Measurements from ENCODE around the gene TRIP6. TPM values are rescaled to one million over a fixed set of nuclear protein-coding genes. Genes with fewer than 3 reads are reported as not detected.
"Not testable (repeated sequence)": the region's sequence is repeated elsewhere in the genome, so short reads cannot be mapped to it uniquely, and the experiment has no call there.

TRIP6 gene
- total RNA-seq, 1 experiment from 2014 or later, result 140 TPM

DNA sequence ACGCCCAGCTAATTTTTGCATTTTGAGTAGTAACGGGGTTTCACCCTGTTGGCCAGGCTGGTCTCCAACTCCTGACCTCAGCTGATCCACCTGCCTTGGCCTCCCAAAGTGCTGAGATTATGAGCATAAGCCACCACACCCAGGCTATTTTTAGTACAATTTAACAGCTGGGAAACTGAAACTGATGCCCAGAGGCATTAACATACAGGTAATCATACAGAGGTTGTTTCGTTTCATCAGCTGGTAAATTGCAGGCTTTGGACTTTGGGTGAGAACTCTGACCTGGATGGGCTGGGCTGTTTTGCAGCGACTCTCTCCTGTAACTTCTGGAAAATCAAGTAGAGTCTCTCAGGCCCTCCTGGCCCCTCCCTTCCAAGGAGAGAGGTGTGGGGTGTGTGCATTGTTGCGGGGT, 34.7 kb downstream of the TRIP6 start:
- no peak for DNase-seq (ENCODE audit: low spot score)
- intact Hi-C loops (cut with micrococcal nuclease; ENCODE audit: unreplicated experiment), result no loop called here
- Histone ChIP-seq H3K4me3 (ENCODE audit: low read depth, low read length, poor library complexity, severe bottlenecking) (no peak overlapping the region), H3K27me3 (replicated peaks; ENCODE audit: insufficient read depth, low read depth, low read length, poor library complexity) (no peaks in the 10 kb centered on the region), H3K36me3 (ENCODE audit: insufficient read depth, low read length, poor library complexity, severe bottlenecking) (no peaks in the 10 kb centered on the region), H3K4me1 (ENCODE audit: insufficient read depth, low read length, poor library complexity, severe bottlenecking) (no peaks in the 10 kb centered on the region), H3K27ac (ENCODE audit: low read depth, low read length, poor library complexity, severe bottlenecking) (no peak overlapping the region), H3K9me3 (ENCODE audit: low read depth, low read length, poor library complexity, severe bottlenecking) (no peaks in the 10 kb centered on the region)
- ChIA-PET CTCF (no interaction called here), POLR2A (ENCODE audit: low non-redundant PET) (no interaction called here)
- no TSS peak for BruUV-seq (replicated peaks)
- TF ChIP-seq, protein P1, sequence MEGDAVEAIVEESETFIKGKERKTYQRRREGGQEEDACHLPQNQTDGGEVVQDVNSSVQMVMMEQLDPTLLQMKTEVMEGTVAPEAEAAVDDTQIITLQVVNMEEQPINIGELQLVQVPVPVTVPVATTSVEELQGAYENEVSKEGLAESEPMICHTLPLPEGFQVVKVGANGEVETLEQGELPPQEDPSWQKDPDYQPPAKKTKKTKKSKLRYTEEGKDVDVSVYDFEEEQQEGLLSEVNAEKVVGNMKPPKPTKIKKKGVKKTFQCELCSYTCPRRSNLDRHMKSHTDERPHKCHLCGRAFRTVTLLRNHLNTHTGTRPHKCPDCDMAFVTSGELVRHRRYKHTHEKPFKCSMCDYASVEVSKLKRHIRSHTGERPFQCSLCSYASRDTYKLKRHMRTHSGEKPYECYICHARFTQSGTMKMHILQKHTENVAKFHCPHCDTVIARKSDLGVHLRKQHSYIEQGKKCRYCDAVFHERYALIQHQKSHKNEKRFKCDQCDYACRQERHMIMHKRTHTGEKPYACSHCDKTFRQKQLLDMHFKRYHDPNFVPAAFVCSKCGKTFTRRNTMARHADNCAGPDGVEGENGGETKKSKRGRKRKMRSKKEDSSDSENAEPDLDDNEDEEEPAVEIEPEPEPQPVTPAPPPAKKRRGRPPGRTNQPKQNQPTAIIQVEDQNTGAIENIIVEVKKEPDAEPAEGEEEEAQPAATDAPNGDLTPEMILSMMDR (conservative IDR thresholded peaks at IDR 0.05; ENCODE audit: low read depth, low read length), result no peak
- no peak for TF ChIP-seq EZH2 (IDR thresholded peaks at IDR 0.05; ENCODE audit: borderline replicate concordance, low read depth, low read length, poor library complexity, severe bottlenecking)

- intact Hi-C loops (cut with micrococcal nuclease; ENCODE audit: unreplicated experiment), result no loop called here
- Histone ChIP-seq H3K36me3 (ENCODE audit: insufficient read depth, low read length, poor library complexity, severe bottlenecking) (no peaks in the 10 kb centered on the region), H3K27me3 (replicated peaks; ENCODE audit: insufficient read depth, low read depth, low read length, poor library complexity) (no peaks in the 10 kb centered on the region), H3K9me3 (ENCODE audit: low read depth, low read length, poor library complexity, severe bottlenecking) (no peaks in the 10 kb centered on the region), H3K4me1 (ENCODE audit: insufficient read depth, low read length, poor library complexity, severe bottlenecking) (no peaks in the 10 kb centered on the region), H3K27ac (ENCODE audit: low read depth, low read length, poor library complexity, severe bottlenecking) (no peak overlapping the region), H3K4me3 (ENCODE audit: low read depth, low read length, poor library complexity, severe bottlenecking) (no peak overlapping the region)
- CTCF ChIA-PET, result no interaction called here
- TF ChIP-seq, protein P1 (conservative IDR thresholded peaks at IDR 0.05; ENCODE audit: low read depth, low read length), result no peak
- TF ChIP-seq EZH2 (IDR thresholded peaks at IDR 0.05; ENCODE audit: borderline replicate concordance, low read depth, low read length, poor library complexity, severe bottlenecking), result no peak
- POLR2A ChIA-PET (ENCODE audit: low non-redundant PET), result no interaction called here
- DNase-seq (ENCODE audit: low spot score), result no peak
- no TSS peak for BruUV-seq (replicated peaks)
Measured at GRCh38 chr7:100902638-100903037, 35.5 kb downstream of the TRIP6 start.

DNA sequence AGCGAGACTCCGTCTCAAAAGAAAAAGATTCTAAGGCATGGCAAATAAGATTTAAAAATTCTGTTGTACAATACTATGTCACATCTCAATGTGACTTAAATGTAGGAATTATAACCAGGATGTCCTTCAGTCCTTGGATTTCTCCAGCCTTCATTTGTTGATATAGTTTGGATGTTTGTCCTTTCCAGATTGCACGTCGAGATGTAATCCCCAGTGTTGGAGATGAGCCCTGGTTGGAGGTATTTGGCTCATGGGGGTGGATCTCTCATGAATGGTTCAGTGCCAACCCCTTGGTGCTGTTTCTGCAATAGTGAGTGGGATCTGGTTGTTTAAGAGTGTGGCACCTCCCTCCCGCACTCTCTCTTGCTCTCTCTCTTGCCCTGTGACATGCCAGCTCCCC, 41.3 kb downstream of the TRIP6 start:
- Histone ChIP-seq H3K4me1 (ENCODE audit: insufficient read depth, low read length, poor library complexity, severe bottlenecking) (no peaks in the 10 kb centered on the region), H3K27ac (ENCODE audit: low read depth, low read length, poor library complexity, severe bottlenecking) (no peak overlapping the region), H3K9me3 (ENCODE audit: low read depth, low read length, poor library complexity, severe bottlenecking) (no peaks in the 10 kb centered on the region), H3K36me3 (ENCODE audit: insufficient read depth, low read length, poor library complexity, severe bottlenecking) (no peaks in the 10 kb centered on the region), H3K4me3 (ENCODE audit: low read depth, low read length, poor library complexity, severe bottlenecking) (no peak overlapping the region), H3K27me3 (replicated peaks; ENCODE audit: insufficient read depth, low read depth, low read length, poor library complexity) (no peaks in the 10 kb centered on the region)
- POLR2A ChIA-PET (ENCODE audit: low non-redundant PET), result no interaction called here
- BruUV-seq (replicated peaks), result no TSS peak
- TF ChIP-seq, protein P1 (conservative IDR thresholded peaks at IDR 0.05; ENCODE audit: low read depth, low read length), result no peak
- intact Hi-C loops (cut with micrococcal nuclease; ENCODE audit: unreplicated experiment), result no loop called here
- CTCF ChIA-PET, result no interaction called here
- no peak for DNase-seq (ENCODE audit: low spot score)

- H3K27ac ChIP-seq (ENCODE audit: low read depth, low read length, poor library complexity, severe bottlenecking); H3K4me3 ChIP-seq (ENCODE audit: low read depth, low read length, poor library complexity, severe bottlenecking); POLR2A ChIA-PET (ENCODE audit: low non-redundant PET); CTCF ChIA-PET; H3K36me3 ChIP-seq (ENCODE audit: insufficient read depth, low read length, poor library complexity, severe bottlenecking); H3K9me3 ChIP-seq (ENCODE audit: low read depth, low read length, poor library complexity, severe bottlenecking); BruUV-seq (replicated peaks); DNase-seq (ENCODE audit: low spot score); H3K27me3 ChIP-seq (replicated peaks; ENCODE audit: insufficient read depth, low read depth, low read length, poor library complexity); H3K4me1 ChIP-seq (ENCODE audit: insufficient read depth, low read length, poor library complexity, severe bottlenecking); intact Hi-C loops (cut with micrococcal nuclease; ENCODE audit: unreplicated experiment): not testable (repeated sequence)
Measured at GRCh38 chr7:100910443-100910842, 43.3 kb downstream of the TRIP6 start.
